Stimulated activated CD4-positive, alpha-beta T cell treated with anti-CD3 and anti-CD28 coated beads, Interleukin-1b, Interleukin-23, amount 100 ng/mL, for 1 hour (primary cell): ENCODE data around the gene MFSD2B.

ENCODE experiments used
- DNase-seq, 2 donors: peaks; one replicate each; pipeline ENCODE4 v3.0.0-alpha.2; 2020; ENCODE audit warnings: low read depth in 2 of 2

The MFSD2B gene

DNA sequence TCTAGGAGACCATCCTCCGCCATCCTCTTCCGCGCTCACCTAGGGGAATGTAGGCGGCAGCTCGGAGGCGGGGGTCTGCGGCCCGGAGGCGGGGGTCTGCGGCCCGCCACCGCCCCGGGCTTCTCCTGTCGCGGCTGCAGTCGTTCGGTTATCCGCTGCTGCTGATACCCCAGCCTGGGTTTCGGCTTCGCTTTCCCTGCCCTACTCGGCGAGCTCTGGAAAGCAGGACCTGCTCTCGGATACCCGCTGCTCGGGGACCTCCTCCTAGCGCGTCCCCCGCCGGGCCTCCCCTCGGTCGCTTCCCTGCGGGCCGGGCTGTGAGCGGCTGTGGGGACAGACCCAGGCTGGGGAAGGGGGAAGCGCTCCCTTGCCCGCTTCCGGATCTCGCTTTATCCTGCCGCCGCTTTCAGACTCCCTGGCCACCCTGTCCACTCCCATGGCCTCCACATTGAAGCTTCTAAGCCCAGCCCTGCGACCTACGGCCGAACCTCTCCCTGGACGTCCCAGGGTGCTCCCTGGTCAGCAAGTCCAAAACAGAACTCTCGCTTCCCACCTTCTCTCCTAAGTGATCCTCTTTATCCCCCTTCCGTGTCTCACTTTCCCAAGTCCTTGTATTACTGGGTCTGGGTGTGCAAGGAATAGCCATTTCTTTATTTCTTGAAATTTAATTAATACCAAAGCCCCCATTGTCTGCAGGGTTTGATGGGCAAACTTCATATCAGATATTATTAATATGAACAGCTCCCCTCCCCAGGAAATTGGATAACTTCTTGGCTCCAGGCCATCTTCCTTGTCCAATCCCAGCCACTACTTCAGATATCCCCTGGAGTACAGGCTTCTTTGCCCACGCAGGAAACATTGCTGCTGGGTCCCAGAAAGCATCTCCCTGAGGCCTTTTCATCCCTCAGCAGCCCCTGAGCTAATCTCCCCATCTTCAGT is 40.4 kb downstream of the MFSD2B start:
- DNase-seq = no peak

DNA sequence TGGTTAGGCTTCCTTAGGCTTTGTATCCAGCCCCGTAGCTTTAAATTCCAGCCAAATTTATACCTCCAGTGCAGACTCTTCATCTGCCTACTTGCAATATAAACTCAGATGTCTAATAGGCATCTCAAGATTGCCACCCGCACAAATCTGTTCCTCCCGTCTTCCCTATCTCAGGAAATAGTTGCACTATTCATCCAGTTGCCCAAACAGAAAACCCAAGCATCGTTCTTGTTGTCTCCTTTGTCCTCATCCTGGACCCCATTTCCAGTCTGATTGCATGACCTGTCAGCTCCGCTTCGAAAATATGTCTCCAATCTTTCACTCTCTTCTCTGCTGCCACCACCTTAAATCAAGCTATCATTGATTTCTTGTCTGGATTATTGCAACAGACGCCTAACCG is 41.9 kb downstream of the MFSD2B start:
- no peak for DNase-seq

DNA sequence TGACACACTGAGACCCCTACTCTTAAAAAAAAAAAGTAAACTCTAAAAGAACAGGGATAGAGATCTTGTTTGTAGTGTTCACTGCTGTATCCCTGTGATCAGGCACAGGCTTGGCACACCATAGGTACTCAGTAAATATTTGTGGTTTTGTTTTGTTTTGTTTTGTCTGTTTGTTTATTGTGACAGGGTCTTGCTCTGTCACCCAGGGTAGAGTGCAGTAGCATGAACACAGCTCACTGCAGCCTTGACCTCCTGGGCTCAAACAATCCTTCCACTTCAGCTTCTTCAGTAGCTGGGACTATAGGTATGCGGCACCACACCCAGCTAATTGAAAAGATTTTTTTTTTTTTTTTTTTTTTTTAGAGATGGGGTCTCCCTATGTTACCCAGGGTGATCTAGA is 43.1 kb downstream of the MFSD2B start:
- no peak for DNase-seq

DNA sequence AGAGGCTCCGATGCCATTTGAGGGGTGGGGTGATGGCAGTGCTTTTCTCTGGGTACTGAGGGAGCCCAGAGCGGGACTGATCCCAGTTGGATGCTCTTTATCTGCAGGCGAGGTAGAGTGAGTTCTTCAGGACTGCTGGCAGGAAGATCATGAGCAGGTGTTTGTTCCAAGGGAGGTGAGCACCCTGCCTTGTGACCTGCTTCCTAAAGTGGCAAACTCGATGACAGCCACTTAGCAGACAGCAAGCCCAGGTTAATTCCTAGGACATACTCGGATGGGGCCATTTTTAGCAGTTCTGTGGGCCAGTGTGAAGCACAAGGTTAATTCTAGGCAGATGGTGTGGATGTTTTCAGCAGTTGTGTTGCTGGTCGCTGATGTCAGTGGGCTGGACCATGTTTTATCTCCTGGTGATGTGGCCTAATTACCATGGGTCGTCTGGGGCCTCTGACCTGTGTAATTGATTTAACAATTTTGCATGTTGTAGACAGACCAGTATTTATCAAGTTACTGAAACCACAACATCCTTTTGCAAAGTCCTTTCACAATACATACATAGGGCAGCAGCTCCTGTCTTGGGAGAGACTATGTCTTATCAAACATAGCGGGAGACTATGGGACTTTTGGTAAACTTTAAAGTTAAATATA is 44.6 kb downstream of the MFSD2B start:
- no peak for DNase-seq

DNA sequence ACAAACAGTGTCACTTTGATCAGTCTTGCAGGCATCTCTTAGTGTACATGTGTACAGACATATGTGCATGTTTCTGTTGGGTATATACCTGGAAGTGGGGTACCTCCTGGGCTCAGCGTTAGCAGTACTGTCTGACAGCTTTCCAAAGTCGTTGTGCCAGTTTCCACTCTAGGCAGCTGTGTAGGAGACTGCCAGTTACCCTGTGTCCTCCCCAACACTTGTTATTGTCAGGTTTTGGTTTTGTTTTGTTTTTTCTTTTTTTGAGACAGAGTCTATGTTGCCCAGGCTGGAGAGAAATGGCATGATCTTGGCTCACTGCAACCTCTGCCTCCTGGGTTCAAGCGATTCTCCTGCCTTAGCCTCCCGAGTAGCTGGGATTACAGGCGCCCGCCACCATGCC is 45.9 kb downstream of the MFSD2B start:
- no peak for DNase-seq

DNA sequence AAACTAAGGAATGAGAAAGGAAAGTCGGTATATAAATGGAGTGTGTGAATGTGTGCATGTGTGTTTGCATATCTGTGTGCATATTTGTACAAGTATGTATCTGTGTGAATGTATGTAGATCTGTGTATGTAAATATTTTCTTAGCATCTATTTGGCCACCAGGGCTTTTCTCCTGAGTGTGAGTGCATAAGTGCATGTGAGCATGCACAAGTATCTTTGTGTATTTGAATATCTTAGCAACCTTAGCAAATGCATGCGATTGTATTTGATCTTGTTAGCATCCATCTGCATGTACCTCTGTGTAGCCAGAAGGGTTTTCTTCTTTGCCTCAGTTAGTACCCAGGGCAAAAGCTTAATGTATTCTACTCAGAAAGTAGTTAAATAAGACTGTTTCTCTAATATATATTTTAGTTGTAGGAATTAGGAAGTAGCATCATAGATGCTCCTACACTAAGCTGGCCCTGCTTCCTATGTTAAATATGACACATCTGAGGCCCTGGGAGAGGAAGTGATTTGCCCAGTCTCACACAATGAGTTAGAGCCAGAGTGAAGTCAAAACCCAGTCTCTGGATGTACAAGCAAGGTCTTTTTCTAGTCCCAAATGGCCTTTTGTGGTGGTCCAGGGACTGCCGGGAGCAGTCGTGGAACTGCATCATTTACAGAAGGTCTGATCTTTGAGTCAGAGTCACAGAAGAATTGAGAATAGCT is 48.8 kb downstream of the MFSD2B start:
- DNase-seq = no peak

DNA sequence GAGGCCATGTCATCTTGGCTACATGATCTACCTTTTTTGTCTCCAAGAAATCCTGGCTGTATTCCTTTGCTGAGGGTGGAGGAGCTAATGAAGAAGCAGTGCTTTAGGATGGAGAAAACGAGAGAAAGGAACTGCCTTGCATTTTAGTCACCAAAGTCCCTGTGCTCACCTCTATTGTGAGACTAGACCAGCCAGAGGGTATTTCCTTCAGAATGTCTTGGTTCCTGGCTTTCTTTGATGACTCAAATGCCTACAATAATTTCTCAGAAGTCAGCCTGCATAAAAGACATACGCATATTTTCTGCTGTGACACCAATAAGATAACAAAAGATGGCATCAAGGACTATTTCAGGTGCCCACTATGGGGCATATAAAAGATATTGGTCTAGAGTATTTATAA is 55.5 kb downstream of the MFSD2B start:
- no peak for DNase-seq

DNA sequence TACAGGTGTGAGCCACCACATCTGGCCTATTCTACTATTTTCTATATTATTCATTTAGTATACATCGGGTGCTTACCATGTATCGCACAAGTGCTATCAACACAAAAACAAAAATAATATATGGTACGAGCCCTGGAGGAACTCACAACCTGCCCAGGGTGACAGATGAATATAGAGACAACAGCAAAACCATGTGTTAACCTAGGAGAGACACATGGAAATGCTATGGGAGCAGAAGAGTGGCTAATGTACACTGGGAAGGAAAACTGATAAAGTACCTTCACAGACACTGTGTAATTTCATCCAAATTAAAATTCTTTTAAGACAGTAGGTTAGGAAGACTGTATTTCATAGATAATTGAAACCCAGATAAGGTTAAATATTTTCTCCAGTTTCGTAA is 62.4 kb downstream of the MFSD2B start:
- no peak for DNase-seq

DNA sequence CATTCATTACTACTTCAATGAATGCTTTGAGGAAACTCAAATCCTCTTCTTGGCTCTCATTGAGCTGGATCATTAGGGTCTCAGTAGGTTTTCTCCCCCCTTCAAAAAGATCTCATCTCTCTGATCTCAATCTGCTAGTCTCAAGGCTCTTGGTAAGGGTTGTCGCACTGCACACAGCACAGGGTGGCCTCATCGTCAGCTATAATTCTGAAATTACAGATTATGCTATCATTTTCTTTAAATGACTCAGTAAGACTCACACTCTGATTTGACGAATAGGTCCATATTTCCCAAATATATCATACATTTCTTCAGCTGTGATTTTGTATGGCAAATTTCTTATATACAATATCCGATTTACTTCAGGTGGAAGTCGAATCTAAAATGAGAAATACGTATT is 63.9 kb downstream of the MFSD2B start:
- DNase-seq = no peak

DNA sequence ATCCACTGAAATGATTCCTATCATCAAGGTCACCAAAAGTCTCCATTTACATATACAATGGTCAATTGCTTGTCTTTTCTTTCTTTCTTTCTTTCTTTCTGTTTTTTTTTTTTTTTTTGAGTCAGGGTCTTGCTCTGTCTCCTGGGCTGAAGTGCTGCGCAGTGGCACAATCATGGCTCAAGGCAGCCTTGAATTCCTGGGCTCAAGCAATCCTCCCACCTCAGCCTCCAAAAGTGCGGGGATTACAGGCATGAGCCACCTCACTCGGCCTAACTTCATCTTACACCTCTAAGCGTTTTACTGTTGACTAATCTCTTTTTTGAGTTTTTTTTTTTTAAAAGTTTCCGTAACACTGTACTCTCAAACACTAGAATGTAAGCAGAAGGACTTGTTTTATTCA is 65.4 kb downstream of the MFSD2B start:
- no peak for DNase-seq
